Stromal cell of bone marrow (primary cell): ENCODE data around the gene WDR20.

Experiments used
- DNase-seq: peaks from one replicate; pipeline ENCODE4 v3.0.0-alpha.2; 2012; ENCODE audit warnings: low read depth

The WDR20 gene

GRCh38 chr14:102219316-102219715 is 79.6 kb downstream of the WDR20 start:
- no peak for DNase-seq

- no peak for DNase-seq
These were observed 80.3 kb downstream of the WDR20 start for GRCh38 chr14:102220031-102220430.

- no peak for DNase-seq
These were observed 81.3 kb downstream of the WDR20 start for GRCh38 chr14:102221026-102221425.

- no peak for DNase-seq
These were observed 82.4 kb downstream of the WDR20 start for GRCh38 chr14:102222009-102222575.

GRCh38 chr14:102222751-102223150 is 83.1 kb downstream of the WDR20 start:
- DNase-seq: no peak

- no peak for DNase-seq
These were observed 84.0 kb downstream of the WDR20 start for GRCh38 chr14:102223682-102224081.

GRCh38 chr14:102225386-102225785 is 85.7 kb downstream of the WDR20 start:
- no peak for DNase-seq

- no peak for DNase-seq
These were observed 86.2 kb downstream of the WDR20 start for GRCh38 chr14:102225936-102226335.

GRCh38 chr14:102226356-102227125 is 86.8 kb downstream of the WDR20 start:
- no peak for DNase-seq

GRCh38 chr14:102227184-102227964 is 87.7 kb downstream of the WDR20 start:
- DNase-seq: no peak

GRCh38 chr14:102229071-102229738 is 89.5 kb downstream of the WDR20 start:
- no peak for DNase-seq

GRCh38 chr14:102229739-102230092 is 90.0 kb downstream of the WDR20 start:
- no peak for DNase-seq

GRCh38 chr14:102230481-102231210 is 90.9 kb downstream of the WDR20 start:
- DNase-seq: no peak

GRCh38 chr14:102231476-102232347 is 92.0 kb downstream of the WDR20 start:
- no peak for DNase-seq

- DNase-seq: no peak
These were observed 92.6 kb downstream of the WDR20 start for GRCh38 chr14:102232348-102232625.

- no peak for DNase-seq
These were observed 93.4 kb downstream of the WDR20 start for GRCh38 chr14:102233081-102233480.

GRCh38 chr14:102234331-102235264 is 94.9 kb downstream of the WDR20 start:
- DNase-seq: no peak

- peak; percentile 72 for DNase-seq
These were observed 95.7 kb downstream of the WDR20 start for GRCh38 chr14:102235275-102235897.

GRCh38 chr14:102236026-102236425 is 96.3 kb downstream of the WDR20 start:
- no peak for DNase-seq

- no peak for DNase-seq
These were observed 98.4 kb downstream of the WDR20 start for GRCh38 chr14:102238131-102238530.
